Stimulated activated CD4-positive, alpha-beta T cell treated with anti-CD3 and anti-CD28 coated beads, Interleukin-15, amount 100 ng/mL, for 24 hours (primary cell): ENCODE data around the gene RGMA.

Source experiments
- DNase-seq: peaks from one replicate; pipeline ENCODE4 v3.0.0-alpha.2; 2020

The RGMA gene

DNA sequence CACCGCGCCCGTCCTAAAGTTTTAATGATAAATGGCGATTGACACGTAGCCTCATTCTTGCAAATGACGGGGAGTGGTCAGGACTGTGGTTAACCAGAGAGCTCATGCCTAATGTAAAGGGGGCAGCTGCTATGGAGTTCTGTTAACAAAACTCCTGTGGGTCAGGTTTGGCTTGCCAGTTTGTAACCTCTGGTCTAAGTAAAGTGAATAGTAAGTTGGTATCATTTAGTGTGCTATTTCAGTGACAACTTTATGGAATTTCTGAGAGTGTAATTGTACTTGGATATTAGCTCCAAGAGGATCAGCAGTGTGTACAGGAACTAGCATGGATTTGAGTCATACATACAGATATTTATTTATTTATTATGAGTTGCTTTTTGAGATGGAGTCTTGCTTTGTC is 87.9 kb downstream of the RGMA start:
- no peak for DNase-seq

GRCh38 chr15:92997821-92998220 is 91.2 kb downstream of the RGMA start:
- no peak for DNase-seq

DNA sequence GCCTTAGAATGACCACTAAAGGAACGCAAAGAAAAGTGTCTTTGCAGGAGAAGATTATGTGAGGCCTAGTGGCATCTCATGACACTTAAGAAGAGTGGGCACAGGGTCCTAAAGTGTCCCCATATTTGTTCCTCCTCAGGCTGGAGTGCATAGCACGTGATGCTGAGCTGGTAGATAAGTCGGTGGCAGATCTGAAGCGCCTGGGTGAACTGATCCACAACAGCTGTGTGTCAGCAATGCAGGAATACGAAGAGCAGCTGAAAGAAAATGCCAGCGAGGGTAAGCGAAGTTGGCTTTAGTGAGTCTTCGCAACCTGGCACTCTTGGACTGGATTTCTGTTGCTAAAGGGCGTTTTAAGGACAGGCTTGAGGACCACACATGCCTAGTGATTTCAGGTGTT is 96.3 kb downstream of the RGMA start:
- DNase-seq = no peak

GRCh38 chr15:92990031-92990430 is 99.0 kb downstream of the RGMA start:
- DNase-seq = no peak

DNA sequence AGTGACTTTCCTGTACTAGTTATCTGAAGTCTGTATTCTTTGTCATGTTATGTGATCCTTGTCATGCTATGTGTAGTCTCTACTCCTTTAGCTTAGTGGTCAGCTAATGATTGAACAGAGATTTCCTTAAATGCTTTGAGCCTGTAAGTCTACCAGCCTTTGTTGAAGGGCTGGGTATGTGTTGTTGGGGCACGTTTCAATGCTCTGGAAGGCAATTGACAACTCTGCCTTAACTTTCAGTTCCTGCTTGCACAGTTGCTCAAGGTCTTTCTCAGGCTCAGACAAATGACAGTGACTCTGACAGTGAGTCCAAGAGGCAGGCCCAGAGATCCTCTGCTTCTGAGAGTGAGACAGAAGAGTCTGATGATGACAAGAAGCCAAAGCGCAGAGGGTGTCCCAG is 99.5 kb downstream of the RGMA start:
- no peak for DNase-seq
